Measurements from ENCODE around the gene HADHA. TPM values are rescaled to one million over a fixed set of nuclear protein-coding genes. Genes with fewer than 3 reads are reported as not detected.

HADHA gene
- total and polyA plus RNA-seq, 2 donors from 2014 or later, result 135 to 171 TPM

- H3K27ac ChIP-seq (ENCODE audit: low read depth in 2 of 2, low read length in 2 of 2), result no peak overlapping the region
- no peak for DNase-seq
- no peak for TF ChIP-seq CTCF (IDR thresholded peaks at IDR 0.05; ENCODE audit: borderline replicate concordance, extremely low read depth, insufficient read depth)
- H3K36me3 ChIP-seq (ENCODE audit: control insufficient read depth in 2 of 3, insufficient read depth in 3 of 3, low read length in 3 of 3), result no peaks in the 10 kb centered on the region
- intact Hi-C loops (cut with DNase I), result no loop called here
- H3K9me3 ChIP-seq (ENCODE audit: control insufficient read depth in 2 of 3, insufficient read depth in 1 of 3, low read length in 3 of 3), result no peaks in the 10 kb centered on the region
- H3K4me3 ChIP-seq (ENCODE audit: low read length in 3 of 3), result no peak overlapping the region
- H3K9ac ChIP-seq (ENCODE audit: low read length in 3 of 3), result no peak overlapping the region
- peaks cover 0 to 5% (median 0%) of the 10 kb centered on the region in 3 donors for H3K4me1 ChIP-seq (ENCODE audit: control insufficient read depth in 2 of 3, insufficient read depth in 2 of 3, low read depth in 1 of 3, low read length in 3 of 3)
- no peak for FAIRE-seq
- no peaks in the 10 kb centered on the region for H3K27me3 ChIP-seq (ENCODE audit: control insufficient read depth, insufficient read depth, low read length)
Observed at GRCh38 chr2:26161926-26162325, 82.5 kb downstream of the HADHA start.

- FAIRE-seq (no peak), DNase-seq (no peak)
- no peak overlapping the region for H3K4me3 ChIP-seq (ENCODE audit: low read length in 3 of 3)
- intact Hi-C loops (cut with DNase I), result no loop called here
- H3K36me3 ChIP-seq (ENCODE audit: control insufficient read depth in 2 of 3, insufficient read depth in 3 of 3, low read length in 3 of 3), result no peaks in the 10 kb centered on the region
- no peaks in the 10 kb centered on the region for H3K27me3 ChIP-seq (ENCODE audit: control insufficient read depth, insufficient read depth, low read length)
- no peak for TF ChIP-seq CTCF (IDR thresholded peaks at IDR 0.05; ENCODE audit: borderline replicate concordance, extremely low read depth, insufficient read depth)
- H3K4me1 ChIP-seq (ENCODE audit: control insufficient read depth in 2 of 3, insufficient read depth in 2 of 3, low read depth in 1 of 3, low read length in 3 of 3), result no peaks in the 10 kb centered on the region
- peaks cover 0 to 2% (median 0%) of the 10 kb centered on the region in 3 donors for H3K9me3 ChIP-seq (ENCODE audit: control insufficient read depth in 2 of 3, insufficient read depth in 1 of 3, low read length in 3 of 3)
- no peak overlapping the region for H3K9ac ChIP-seq (ENCODE audit: low read length in 3 of 3)
- H3K27ac ChIP-seq (ENCODE audit: low read depth in 2 of 2, low read length in 2 of 2), result no peak overlapping the region
Observed at GRCh38 chr2:26157580-26157979, 86.9 kb downstream of the HADHA start.

- Histone ChIP-seq H3K27ac (ENCODE audit: low read depth in 2 of 2, low read length in 2 of 2) (no peak overlapping the region), H3K27me3 (ENCODE audit: control insufficient read depth, insufficient read depth, low read length) (no peaks in the 10 kb centered on the region), H3K36me3 (ENCODE audit: control insufficient read depth in 2 of 3, insufficient read depth in 3 of 3, low read length in 3 of 3) (no peaks in the 10 kb centered on the region), H3K4me3 (ENCODE audit: low read length in 3 of 3) (no peak overlapping the region), H3K4me1 (ENCODE audit: control insufficient read depth in 2 of 3, insufficient read depth in 2 of 3, low read depth in 1 of 3, low read length in 3 of 3) (no peaks in the 10 kb centered on the region), H3K9me3 (ENCODE audit: control insufficient read depth in 2 of 3, insufficient read depth in 1 of 3, low read length in 3 of 3) (peaks cover 0 to 2% (median 0%) of the 10 kb centered on the region in 3 donors), H3K9ac (ENCODE audit: low read length in 3 of 3) (no peak overlapping the region)
- DNase-seq (no peak), FAIRE-seq (no peak)
- TF ChIP-seq CTCF (IDR thresholded peaks at IDR 0.05; ENCODE audit: borderline replicate concordance, extremely low read depth, insufficient read depth), result no peak
- intact Hi-C loops (cut with DNase I), result no loop called here
Observed at GRCh38 chr2:26150243-26150642, 94.2 kb downstream of the HADHA start.

GRCh38 chr2:26148501-26148900 lies 95.9 kb downstream of the HADHA start:
- H3K36me3 ChIP-seq (ENCODE audit: control insufficient read depth in 2 of 3, insufficient read depth in 3 of 3, low read length in 3 of 3), result no peaks in the 10 kb centered on the region
- H3K27ac ChIP-seq (ENCODE audit: low read depth in 2 of 2, low read length in 2 of 2), result no peak overlapping the region
- TF ChIP-seq CTCF (IDR thresholded peaks at IDR 0.05; ENCODE audit: borderline replicate concordance, extremely low read depth, insufficient read depth), result no peak
- no peak for FAIRE-seq
- no peaks in the 10 kb centered on the region for H3K9me3 ChIP-seq (ENCODE audit: control insufficient read depth in 2 of 3, insufficient read depth in 1 of 3, low read length in 3 of 3)
- no peak for DNase-seq
- no peaks in the 10 kb centered on the region for H3K27me3 ChIP-seq (ENCODE audit: control insufficient read depth, insufficient read depth, low read length)
- intact Hi-C loops (cut with DNase I), result no loop called here
- no peak overlapping the region for H3K9ac ChIP-seq (ENCODE audit: low read length in 3 of 3)
- H3K4me3 ChIP-seq (ENCODE audit: low read length in 3 of 3), result no peak overlapping the region
- H3K4me1 ChIP-seq (ENCODE audit: control insufficient read depth in 2 of 3, insufficient read depth in 2 of 3, low read depth in 1 of 3, low read length in 3 of 3), result no peaks in the 10 kb centered on the region
